ENCODE measurements around the gene CFAP45.

- TF ChIP-seq CTCF (IDR thresholded peaks at IDR 0.05) (no peak), EZH2 (IDR thresholded peaks at IDR 0.05; ENCODE audit: borderline replicate concordance, insufficient read depth, low read depth, low read length, poor library complexity, severe bottlenecking) (no peak)
Measured at GRCh38 chr1:159921251-159921650, 21.3 kb upstream of the CFAP45 start.
